ENCODE results near the gene PPP2CA.
"Not testable (repeated sequence)": the region's sequence is repeated elsewhere in the genome, so short reads cannot be mapped to it uniquely, and the experiment has no call there.

PPP2CA gene

DNA sequence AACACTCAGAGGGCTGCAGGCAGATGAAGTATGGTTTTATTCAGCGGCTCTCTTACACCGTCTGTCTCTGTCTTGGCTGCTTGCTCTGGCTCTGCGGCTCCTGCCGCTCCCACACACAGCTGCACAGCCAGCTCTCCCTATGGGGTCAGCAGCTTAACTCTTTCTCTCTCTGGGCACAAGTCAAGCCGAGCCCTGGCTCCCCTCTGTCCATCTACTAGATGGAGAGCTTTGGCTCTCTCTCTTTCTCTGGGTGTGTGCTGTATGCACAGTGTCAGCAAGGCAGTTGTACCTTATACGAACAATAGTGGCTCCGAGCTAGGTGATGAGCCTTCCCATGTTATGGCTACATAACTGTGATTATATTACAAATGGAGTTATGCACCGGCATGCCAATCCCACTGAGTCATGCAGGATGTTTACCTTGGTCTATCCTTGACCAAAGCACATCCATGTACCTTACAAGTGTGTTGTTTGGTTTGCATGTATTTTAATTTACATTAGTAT, 19.3 kb upstream of the PPP2CA start:
- DNase-seq = no peak

DNA sequence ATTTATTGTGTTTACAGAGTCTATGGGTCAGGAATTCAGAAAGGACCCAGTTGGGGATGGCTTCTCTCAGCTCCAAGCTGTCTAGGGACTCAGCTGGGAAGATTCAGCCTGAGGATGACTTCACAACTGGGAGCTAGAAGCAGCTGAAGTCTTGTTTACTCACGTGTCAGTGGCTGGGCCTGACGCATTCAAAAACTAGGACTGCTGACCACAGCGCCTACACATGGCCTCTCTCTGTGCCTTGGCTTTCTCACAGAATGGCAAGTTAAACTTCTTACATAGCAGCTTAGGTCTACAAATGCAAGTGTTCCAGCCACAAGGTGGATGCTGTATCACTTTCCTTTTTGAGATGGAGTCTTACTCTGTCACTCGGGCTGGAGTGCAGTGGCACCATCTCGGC, 16.3 kb upstream of the PPP2CA start:
- no peak for DNase-seq

DNA sequence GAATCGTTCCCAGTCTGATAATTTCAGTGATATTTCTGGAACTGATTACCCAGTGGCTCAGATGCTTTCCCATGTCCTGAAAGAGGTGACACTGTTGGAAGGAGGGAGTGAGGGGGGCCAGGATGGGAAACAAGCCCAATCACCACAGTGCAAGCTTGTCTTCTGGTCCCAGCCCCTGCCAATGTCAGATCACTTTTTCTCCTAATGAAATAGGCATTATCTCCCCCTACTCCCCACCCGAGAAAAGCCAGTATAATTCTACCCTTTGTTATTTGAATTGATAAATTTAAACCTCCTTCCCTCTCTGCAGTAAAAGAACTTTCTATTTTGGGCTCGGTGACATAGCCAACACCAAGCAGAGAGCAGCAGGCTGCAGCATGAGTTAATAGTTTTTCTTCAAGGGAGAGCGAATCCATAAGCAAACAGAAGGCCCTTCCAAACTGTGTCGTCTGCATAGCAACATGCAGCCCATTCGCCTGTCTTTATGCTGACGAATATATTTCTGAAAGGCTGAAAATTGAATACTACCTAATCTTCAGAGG, 14.6 kb upstream of the PPP2CA start:
- DNase-seq = no peak

- DNase-seq = no peak
These were observed 10.9 kb upstream of the PPP2CA start for GRCh38 chr5:134236820-134237219.

DNA sequence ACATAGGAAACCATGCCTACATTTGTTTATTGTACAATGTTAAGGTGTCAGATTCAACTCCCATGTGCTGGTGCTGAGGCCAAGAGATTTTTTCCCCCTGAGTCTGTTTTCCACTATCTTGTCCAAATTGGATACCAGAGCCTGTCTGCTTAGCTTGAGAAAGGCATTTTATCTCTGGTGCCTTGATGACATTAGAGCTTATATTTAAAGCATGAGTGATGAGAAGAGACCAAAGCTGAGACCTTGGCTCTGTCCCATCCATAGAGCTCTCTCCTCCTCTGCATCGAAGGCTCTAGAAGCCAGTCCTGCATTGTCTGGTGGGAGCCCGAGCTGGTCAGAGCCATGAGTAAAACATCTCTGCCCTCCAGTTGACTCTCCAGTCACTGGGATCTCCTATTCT, 10.4 kb upstream of the PPP2CA start:
- DNase-seq = no peak

- no peak for DNase-seq
These were observed 2.8 kb upstream of the PPP2CA start for GRCh38 chr5:134228624-134229023.

GRCh38 chr5:134227776-134228175, 1.9 kb upstream of the PPP2CA start:
- DNase-seq = no peak

GRCh38 chr5:134227259-134227658, 1.4 kb upstream of the PPP2CA start:
- peak; percentile 11 for DNase-seq

- no peak for DNase-seq
These were observed 744 bp upstream of the PPP2CA start for GRCh38 chr5:134226441-134227192.

- peak; percentile 9 for DNase-seq
These were observed 739 bp downstream of the PPP2CA start for GRCh38 chr5:134224888-134225779.

- no peak for DNase-seq
These were observed 2.2 kb downstream of the PPP2CA start for GRCh38 chr5:134223406-134224248.

DNA sequence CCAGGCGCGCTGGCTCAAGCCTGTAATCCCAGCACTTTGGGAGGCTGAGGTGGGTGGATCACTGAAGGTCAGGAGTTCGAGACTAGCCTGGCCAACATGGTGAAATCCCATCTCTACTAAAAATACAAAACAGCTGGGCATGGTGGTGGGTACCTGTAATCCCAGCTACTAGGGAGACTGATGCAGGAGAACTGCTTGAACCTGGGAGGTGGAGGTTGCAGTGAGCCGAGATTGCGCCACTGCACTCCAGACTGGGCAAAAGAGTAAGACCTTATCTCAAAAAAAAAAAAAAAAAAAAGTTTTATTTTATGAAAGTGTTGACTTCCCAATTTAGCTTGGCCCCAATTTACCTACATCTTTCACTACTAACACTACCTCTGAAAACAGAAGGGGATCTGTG, 4.2 kb downstream of the PPP2CA start:
- not testable (repeated sequence) for DNase-seq

GRCh38 chr5:134215757-134216156, 10.1 kb downstream of the PPP2CA start:
- DNase-seq = no peak

- peak; percentile 38 for DNase-seq
These were observed 14.4 kb downstream of the PPP2CA start for GRCh38 chr5:134211263-134212031.

DNA sequence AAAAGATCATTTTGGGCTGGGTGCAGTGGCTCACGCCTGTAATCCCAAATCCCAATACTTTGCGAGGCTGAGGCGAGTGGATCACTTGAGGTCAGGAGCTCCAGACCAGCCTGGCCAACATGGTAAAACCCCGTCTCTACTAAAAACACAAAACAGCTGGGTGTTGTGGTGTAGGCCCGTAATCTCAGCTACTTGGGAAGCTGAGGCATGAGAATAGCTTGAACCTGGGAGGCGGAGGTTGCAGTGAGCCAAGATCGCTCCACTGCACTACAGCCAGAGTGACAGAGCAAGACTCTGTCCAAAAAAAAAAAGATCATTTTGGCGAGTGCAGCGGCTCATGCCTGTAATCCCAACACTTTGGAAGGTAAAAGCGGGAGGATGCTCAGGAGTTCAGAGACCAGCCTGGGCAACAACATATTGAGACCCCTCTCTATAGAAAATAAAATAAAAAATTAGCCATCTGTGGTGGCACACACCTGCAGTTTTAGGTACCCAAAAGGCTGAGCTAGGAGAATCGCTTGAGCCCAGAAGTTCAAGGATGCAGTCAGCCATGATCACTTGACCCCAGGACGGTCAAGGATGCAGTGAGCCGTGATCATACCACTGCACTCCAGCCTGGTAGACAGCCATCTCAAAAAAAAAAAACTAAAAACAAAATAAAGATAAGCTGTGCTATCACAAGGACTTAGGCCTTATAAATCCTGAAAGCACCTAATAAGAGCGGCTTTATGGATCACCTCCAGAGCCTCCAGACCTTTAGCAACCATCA, 16.2 kb downstream of the PPP2CA start:
- no peak for DNase-seq

- DNase-seq = no peak
These were observed 18.2 kb downstream of the PPP2CA start for GRCh38 chr5:134207696-134208095.

DNA sequence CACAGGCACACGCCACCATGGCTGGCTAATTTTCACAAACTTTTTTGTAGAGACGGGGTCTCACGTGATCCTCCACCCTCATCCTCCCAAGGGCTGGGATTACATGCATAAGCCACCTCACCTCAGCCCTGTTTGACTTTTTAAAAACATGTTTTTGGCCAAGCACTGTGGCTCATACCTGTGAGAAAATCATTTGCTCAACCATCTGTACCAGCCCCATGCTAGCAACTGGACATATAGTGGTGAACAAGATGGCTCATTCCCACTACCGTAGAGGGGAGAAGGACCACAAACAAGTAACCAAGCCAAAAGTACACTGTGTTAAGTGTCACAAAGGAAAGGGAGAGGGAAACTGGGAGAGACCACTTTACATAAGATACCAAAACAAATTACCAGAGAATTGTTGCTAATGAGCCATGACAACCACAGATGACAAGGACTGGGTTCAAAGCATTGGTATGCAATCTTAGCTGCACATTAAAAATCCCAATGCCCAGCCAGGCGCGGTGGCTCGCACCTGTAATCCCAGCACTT, 19.2 kb downstream of the PPP2CA start:
- DNase-seq = no peak

DNA sequence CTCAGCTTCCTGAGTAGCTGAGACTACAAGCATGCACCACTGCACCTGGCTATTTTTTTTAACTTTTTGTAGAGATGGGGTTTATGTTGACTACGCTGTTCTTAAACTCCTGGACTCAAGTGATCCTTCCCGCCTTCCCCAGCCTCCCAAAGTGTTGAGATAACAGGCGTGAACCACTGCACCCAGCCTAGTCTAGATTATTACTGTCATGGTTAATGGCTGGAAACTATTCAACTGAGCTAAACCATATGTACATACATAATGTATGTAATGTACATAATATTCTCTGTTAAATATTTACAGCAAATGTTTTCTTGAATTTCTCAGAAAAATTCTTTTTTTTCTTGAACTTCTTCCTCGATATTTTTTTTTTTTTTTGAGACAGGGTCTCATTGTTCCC, 21.3 kb downstream of the PPP2CA start:
- DNase-seq = no peak

DNA sequence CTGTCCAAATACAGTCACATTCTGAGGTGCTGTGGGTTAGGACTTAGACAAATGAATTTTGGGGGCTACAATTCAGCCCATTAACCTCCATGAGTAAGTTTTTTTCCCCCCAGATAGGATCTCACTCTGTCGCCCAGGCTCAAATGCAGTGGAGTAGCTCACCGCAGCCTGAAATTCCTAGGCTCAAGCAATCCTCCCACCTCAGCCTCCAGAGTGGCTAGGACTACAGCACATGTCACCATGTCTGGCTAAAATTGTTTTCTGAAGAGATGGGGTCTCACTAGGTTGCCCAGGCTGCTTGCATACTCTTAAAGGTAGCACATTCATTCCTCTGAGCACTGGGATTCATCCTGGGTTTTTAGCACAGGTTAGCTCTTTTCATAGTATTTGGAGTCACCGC, 22.2 kb downstream of the PPP2CA start:
- DNase-seq = no peak

DNA sequence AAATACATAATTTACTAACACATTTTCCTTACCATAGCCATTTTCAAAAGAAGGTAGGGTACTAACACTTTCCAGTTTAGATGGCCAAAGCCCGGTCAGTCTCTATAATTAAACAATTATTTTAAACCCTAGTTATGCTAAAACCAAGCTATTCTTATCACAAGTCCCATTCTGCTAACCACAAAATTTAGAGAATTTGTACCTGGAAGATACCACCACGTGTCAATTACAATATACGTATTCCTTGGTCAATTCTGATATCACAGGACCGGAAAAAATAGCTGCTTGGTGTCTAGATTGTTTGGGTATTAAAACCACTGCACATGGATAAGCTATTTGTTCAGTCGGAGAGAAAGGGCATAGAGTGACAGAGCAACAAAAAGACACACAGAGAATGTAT, 30.2 kb downstream of the PPP2CA start:
- no peak for DNase-seq

GRCh38 chr5:134189031-134189430, 36.8 kb downstream of the PPP2CA start:
- peak; percentile 54 for DNase-seq
